Stimulated activated CD4-positive, alpha-beta T cell treated with anti-CD3 and anti-CD28 coated beads, Interleukin-12 subunit alpha, Interleukin-12 subunit beta, amount 100 ng/mL, for 48 hours (primary cell): ENCODE data around the gene CNTN2.

ENCODE experiments used
- DNase-seq, 3 donors: peaks; one replicate each; pipeline ENCODE4 v3.0.0-alpha.2; 2020; ENCODE audit warnings: low read depth in 2 of 3, low spot score in 1 of 3

CNTN2 gene

DNA sequence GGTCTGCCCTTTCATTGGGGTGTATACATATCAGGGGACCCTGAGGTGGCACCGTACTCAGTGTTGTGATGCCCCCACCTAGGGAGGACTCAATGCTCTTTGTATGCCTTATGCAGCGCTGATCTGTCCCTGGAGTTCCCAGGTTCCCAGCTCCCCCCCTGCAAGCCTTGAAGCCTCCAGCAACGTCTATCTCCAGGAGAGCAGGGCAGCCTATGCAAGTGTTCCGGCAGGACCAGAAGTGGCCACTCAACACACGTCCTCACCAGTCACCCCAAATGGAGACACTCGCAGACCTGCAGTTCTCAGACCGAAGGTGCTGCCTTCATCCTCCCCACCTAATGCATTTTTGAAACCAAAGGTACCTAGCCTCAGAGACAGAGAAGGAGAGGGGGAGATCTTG is 25.2 kb upstream of the CNTN2 start:
- DNase-seq: no peak

DNA sequence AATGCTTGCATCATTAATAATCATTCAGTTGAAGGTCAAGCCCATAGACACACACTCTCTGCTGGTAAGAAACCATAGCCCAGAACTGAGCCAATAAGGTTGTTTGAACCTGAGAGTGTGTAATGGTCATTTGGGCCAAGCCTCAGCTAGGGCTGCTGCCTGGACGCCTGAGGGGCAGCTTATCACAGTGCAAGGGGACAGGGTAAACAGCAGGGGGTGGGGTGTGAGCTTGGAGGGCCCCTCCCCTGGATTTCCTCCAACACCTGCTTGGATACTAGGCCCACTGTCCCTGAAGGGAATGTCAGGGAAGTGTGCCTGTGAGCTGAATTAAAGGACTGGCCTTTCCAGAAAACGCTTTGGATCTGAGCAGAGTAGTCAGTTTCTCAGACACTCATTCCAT is 24.6 kb upstream of the CNTN2 start:
- DNase-seq: no peak

DNA sequence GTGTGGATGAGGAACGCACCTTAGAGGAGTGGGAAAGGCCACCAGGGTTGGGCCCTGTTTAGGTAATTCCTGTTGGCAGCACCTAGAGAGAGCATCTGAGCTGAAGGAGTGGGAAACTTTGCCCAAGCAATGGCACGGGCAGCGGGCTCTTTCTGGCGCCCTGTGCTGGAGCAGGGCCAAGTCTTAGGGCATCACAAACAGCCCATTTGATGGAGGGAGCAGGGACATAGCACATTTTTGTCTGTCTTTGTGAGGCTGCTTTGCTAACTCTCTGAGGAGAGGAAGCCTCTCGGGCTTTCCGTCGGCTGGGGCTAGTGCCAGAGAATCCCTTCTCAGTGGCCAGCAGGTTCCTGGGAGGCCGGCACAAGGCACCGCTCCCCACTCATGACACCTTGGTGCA is 22.5 kb upstream of the CNTN2 start:
- no peak for DNase-seq

DNA sequence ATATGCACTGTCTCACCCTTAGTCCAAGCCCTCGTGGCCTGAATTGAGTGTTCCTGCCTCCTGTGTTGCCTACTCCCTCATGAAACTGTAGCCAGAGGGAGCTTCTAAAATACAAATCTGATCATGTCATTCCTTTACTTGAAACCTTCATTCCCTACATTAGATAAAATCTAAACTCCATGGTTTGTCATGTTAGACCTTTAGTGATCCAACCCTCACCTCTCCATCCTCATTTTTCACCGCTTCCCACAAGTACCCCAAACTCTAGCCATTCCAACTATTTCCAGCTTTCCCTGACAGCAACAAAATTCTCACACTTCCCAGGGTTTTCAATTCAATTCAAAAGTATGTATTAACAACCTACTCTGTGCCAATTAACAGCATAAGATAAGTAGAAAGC is 18.3 kb upstream of the CNTN2 start:
- DNase-seq: no peak

DNA sequence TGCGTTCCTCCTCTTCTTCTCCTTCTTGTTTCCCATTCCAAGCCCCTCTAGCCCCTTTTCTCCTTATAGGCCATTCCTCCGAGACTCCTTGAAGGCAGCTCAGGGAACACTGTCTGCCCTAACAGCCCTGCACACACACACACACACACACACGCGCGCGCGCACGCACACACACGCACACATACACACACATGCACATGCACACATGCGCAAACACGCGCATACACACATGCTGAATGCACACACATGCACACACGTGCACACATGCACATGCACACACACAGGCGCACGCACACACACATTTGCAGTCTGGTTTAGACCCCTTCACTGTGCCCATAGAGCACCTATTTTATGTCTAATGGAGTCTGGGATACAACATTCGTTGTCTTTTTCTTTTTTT is 17.8 kb upstream of the CNTN2 start:
- no peak for DNase-seq

DNA sequence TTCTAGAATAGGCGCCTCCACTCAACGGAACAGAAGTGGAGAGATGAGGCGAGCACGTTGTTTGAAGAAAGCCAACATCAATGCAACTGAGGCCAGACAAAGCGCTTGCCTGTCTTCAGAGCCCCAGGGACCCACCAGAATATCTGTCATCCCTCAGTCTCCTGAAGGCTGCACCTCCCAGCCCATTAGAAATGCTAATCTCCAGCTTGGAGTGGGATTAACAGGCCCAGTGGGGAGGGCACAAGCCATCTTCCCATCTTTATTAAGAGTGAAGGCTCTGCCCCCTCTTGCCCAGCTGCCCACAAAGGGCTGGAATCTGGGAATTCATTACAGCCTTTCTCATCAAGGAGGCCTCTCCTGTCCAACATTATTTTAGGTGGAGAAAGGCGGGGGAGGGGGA is 16.8 kb upstream of the CNTN2 start:
- DNase-seq: no peak

DNA sequence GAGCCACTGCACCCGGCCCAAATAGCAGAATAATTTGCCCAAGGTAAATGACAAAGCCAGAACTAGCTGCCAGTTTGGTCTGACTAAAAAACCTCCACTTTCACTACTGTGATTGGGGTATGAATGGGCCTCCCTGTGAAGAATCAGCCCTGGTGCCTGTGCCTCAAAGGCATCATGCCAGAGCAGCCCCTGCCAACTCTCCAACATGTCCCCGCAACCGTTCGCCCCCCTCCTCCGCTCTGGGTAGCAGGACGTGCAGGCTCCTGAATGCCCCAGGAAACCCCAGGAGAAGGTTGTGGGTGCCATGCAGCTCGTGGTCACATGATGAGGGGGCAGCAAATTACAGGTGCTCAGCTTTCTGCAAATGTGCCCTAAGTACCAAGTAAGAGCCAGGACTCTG is 14.6 kb upstream of the CNTN2 start:
- no peak for DNase-seq

DNA sequence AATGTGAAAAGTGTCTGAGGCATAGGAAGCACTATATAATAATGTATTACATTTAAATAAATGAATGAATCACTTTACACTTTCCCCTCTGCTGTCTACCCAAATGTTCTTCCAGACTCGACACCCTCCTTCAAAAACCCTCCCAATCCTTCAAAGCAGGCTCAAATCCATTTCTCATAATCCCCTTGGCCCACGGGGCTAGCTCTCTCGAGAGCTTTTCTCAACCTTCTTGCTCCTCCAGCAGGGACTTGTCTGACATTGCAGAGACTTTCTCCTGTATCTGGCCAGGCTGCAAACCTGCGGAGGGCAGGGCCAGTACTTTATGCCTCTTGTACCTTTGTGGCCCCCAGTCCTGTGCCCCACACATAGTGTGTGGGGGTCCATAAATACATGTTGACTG is 14.1 kb upstream of the CNTN2 start:
- no peak for DNase-seq

DNA sequence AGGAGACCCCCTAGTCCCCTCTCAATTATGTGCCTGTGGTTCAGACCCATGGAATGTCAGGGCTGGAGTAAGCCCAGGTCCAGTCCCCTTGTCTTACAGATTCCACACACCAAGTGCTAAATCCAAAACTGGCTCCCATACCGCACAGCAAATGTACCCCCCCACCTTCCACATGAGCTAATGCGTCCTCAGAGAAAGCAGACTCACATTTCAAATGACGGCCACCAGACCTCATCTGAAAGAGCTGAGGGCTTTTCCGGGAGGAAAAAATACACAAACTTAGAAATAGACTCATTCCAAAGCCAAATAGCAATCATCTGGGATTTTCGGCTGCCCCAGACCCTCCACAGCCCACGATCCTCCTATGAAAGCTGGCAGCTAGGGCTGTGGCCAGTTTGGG is 12.8 kb upstream of the CNTN2 start:
- DNase-seq: no peak

DNA sequence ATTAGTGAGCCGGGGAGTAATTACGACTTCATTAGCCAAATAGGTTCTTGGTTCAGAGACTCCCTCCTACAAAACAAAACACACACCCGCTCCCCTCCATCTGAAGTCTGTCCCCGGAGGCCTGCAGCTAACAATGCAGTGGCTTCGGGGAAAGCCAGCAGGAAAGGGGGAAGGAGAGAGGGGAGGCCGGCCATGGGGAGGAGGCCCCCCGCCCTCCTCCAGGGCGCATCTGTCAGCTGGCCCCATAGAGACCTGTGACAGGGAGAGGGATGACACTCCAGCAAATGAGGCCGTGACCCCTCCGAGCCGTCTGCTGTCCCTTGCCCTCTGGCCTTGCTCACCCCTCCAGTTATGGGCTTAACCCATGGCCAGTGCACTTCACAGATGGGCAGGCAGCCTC is 12.1 kb upstream of the CNTN2 start:
- DNase-seq: no peak

DNA sequence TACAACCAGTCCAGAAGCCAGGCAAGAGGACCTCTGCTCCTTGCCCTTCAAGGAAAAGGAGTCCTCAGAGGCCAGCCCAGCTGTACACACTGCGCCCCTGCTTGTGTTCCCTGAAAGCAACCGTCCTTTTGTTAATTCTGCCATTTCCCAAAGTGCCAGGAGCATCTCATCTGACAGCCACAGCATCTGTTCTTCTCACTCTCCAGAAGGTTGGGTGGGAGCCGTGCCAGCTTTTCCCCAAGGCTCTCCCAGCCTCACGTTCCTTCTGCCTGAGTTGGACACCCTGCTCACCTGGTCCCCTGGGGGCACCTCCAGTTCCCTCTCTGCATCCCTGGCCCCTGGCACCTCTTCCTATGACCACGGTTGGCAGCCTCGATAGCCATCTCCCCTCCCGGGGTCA is 10.5 kb upstream of the CNTN2 start:
- DNase-seq: no peak

DNA sequence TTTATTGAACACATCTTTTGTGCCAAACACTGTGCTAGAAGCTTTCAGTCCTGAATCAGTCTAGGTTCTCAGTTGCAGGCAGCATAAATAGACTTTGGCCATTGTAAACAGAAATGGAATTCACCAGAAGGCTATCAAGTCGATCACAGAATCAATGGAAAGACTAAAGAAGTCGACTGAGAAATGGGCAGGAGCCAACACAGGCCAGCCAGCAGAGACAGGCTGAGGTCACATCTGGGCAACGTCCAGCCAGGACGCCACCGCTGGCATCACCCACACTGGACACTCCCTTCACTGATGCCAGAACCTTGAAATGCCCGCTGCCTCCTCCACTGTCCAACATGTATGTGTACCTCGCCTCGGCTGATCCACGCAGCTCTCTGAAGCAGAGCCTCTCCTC is 5.5 kb upstream of the CNTN2 start:
- no peak for DNase-seq

DNA sequence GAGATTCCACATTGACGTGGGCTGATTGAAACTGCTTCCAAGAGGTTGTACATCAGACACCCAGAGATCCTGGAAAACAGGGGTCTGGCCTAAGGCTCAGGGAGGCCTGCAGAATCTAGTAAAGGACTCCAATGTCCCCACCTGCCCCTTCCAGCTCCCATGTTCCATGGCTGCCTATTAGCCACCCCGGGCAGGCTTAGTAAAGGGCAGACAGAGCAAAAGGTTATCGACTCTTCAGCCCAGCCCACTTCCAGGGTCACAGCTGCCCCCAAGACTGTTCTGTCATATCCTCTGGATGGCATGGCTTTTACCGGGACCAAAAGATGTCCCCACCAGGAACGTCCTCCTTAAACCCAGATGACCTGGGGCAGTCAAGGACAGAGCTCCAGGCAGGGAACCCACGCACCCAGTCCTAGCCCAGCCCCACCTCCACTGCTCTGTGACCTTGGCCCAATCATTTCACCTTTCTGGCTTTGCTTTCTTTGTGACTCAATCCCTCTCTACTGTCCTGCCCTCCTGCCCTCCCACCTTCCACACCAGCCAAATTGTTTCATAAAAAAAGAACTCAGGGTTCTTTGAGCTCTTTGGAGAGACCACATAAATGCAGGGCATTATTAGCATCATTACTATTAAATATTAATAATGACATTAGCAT is 4.8 kb upstream of the CNTN2 start:
- no peak for DNase-seq

DNA sequence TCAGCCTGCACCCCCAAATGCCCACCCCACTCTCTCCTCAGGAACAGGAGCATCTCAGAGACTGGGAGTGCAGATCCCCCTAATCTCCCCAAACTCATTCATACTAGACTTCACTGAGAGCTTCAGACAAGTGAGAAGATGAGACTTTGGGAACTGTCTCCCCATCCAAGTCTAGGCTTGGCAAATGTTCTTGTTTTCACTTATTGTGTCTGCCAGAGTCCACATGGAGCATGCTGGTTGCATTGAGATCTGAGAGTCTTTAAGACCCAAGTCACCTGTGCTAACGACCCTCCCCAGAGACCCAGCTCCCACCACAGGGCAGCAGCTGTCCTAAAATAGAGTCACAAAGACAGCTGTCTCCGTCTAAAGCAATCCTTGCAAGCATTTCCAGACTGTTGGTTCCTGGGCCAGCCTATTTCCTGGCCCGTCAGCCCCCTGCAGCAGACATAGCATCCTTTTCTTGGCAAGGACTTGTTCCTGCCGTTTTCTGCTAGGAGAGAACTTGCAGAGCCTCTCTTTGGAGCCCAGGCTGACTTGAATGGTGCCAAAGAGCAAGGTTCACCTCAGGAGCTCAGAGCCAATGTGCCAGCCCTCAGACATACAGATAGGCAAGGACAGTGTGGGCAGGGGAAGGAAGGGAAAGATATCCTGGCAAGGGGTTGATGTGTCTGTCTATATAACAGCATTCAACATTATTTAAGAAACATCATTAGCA is 1.9 kb upstream of the CNTN2 start:
- no peak for DNase-seq

DNA sequence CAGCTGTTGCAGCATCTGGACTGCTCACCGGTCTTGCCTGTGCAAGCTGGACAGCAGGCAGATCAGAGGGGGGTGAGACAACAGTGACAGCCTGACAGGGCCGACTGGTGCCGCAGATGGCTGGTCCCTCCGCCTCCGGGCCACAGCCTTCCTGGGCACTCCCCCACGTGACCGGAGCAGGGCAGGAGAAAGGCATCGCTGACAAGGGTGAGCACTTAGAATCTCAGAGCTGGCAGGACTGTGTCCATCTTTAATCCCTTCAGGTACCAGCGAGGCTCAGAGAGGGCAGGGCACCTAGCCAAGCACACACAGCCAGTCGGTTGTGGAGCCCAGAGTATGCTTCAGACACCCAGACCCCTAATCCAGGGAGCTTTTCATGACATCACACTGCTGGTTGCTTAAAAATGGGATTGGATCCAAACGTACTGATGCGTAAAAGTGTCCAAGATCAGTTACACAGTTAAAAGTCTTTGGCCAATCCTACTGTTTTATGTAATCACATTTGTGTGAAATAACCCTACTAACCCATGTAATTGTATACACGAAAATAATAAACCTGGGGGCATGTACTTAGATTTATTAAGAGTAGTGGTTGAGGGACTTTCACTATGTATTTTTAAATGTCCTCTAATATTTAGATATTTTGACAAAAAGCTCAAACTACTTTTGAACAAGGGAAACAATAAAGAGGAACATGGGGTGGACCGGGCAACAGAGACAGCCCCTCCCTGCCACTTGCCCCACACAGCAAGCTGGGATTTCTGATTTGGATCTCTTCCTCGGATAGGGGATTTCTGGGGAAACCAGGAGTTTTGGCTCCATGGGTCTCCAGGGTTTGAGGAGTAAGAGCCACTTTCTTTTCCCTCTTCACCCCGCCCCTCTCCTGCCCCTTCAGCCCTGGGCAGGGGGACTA is 758 bp upstream of the CNTN2 start:
- DNase-seq: no peak

DNA sequence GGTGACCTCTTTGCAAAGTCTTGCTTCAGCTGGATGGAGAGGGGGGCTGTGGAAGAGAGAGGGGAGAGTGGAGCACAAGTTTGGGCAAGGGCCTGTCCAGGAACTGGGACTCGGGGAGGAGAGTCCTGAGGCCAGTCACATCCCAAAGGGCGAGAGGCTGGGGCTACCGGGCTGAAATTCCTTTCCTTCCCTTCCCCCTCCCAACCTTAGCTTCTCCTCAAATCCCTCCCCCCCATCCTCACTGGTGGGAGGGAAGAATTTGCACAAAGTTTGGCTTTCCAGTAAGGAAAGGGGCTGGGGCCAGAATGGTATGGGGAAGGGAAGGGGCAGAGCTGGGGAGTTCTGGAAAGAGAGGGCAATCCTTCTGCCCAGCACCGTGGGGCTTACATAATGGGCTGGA is 854 bp downstream of the CNTN2 start:
- no peak for DNase-seq

DNA sequence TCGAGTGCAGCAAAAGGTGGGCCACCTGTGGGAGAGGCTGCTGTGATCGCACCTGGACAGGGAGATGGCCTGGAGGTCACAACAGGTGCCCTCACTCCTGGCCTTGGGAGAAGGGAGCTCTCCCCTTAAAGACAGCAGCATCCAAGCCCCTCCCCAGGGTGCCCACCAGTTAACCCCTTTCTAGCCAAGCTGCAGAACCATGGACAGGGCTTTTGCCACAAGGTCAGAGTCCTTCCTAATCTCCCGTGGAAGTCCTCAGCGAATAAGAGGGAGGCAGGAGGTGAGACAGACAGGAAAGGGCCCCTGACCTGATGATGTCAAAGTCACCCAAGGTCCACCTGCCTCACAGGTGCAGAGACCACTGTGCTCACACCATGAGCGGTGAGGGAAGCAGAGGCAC is 1.7 kb downstream of the CNTN2 start:
- no peak for DNase-seq

DNA sequence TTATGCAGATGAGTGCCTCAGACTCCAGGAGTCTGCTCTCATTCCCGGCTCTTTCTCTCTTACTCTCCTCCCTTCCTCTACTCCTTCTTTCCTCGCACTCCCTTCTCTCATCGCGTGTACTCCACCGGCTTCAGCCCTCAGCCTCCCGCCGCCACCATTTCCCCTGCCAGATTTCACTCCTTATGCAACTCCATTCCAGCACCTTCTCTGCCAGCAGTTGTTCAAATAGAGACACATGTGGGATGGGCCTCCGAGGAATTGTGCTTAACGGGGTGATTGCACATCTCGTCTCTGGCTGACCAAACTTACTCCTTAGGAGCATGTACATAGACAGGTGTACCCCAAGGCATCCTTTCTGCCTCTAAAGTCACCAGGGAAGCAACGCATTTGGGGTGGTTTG is 2.1 kb downstream of the CNTN2 start:
- DNase-seq: no peak

DNA sequence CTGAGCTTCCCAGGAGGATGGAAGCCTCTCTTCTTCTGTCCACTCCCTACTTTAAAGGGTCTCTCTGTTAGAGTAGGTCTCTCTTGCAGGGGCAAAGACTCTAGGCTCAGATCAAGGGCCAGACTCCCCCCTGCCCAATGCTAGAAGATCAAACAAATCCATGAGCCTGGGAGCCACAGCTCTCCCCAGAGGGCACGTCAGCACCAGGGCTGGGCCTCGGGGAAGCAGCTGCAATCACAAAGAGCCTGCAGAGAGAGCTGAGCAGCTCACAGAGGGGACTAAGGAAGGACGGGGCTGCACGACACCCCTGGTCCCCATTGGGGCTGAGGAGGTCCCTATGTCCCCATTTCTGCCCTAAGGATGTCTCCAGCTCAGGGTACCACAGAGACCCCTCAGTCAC is 3.9 kb downstream of the CNTN2 start:
- DNase-seq: no peak

DNA sequence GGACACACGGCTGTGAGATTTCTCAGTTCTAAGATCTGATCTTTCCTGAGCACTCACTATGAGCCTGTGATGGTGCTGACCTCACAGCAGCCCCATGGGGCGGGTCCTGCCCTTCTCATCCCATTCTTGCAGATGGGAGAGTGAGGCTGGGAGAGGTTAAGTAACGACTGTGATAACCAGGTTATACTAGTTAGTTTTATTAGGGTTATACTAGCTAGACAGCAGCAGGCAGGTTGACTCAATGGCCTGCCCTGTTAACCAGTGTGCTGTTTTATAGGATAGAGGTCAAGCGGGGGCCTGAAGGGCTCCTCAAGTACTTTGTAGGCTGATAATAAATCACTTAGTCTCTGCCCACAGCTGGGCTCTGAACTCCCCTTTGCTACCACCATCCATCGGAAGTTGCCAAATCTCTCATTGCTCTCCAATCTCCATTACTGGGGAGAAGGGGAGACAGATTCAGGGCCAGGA is 4.8 kb downstream of the CNTN2 start:
- no peak for DNase-seq

DNA sequence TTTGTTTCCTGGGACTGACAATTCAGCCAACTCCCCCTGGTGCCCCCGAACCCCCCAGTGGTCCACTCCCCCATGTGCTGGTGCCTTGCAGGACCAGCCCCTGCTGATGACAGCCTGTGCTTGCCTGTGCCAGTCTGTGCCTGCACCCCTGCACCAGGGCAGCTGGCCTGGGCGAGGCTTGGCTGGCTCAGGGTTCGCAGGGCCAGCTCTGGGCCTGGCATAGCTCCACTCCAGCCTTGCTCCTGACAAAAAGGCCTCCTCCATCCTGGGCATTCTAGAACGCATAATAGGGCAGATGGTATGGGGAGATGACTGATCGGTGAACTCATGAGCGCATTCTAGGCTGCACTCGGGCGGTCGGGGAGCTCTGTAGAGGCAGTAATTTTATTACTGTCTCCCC is 5.4 kb downstream of the CNTN2 start:
- DNase-seq: no peak

DNA sequence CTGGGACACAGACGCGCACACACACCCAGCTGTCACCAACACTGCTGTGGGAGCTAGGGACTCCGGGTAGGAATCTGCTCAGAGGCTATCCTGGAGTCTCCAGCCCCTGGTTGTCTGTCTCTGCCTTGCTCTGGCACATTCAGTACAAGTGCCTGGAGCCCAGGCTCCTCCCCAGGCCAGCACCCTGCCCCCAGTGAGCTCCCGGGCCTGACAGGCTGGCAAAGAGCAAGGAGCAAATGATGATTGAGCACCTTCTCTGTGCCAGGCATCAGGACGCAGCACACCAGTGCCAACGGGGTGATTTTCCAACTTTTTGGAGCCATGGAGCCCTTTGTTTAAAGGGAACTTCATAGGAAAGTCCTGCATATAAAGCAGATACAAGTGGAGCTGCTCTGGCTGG is 6.5 kb downstream of the CNTN2 start:
- DNase-seq: no peak
